Natural killer cell treated with Interleukin-12 subunit alpha and Interleukin-12 subunit beta and Interleukin-15 and Interleukin-18, amount 100 ng/mL, for 72 hours (primary cell): ENCODE measurements around the gene CSK. TPM values are rescaled to one million over a fixed set of nuclear protein-coding genes. Genes with fewer than 3 reads are reported as not detected.

Experiments used
- ATAC-seq, 2 donors: fragments of 150-1000 bp; cut with Tn5 transposase in 1 of 2; sonication (Bioruptor Pico), chemical (Tn5 transposase) in 1 of 2; 2 replicates each; pipeline ENCODE4 v1.10.0; 2021
- DNase-seq: peaks from one replicate; pipeline ENCODE4 v3.0.0; 2022; ENCODE audit warnings: low spot score
- H3K27ac Mint-ChIP-seq, 2 donors: 1 replicate in 1 of 2; 2 replicates in 1 of 2; pipeline ENCODE4 v1.8.0; 2022; ENCODE audit warnings: mixed read lengths in 2 of 2, mild to moderate bottlenecking in 1 of 2, moderate library complexity in 1 of 2
- H3K27me3 Mint-ChIP-seq, 2 donors: 1 replicate in 1 of 2; 2 replicates in 1 of 2; pipeline ENCODE4 v1.8.0; 2022; ENCODE audit warnings: mixed read lengths in 2 of 2
- H3K36me3 Mint-ChIP-seq: one replicate; pipeline ENCODE4 v1.8.0; 2022; ENCODE audit warnings: mixed read lengths
- H3K4me1 Mint-ChIP-seq, 2 donors: 1 replicate in 1 of 2; 2 replicates in 1 of 2; pipeline ENCODE4 v1.8.0; 2022; ENCODE audit warnings: low read depth in 2 of 2, mixed read lengths in 2 of 2, mild to moderate bottlenecking in 1 of 2
- H3K4me3 Mint-ChIP-seq: one replicate; pipeline ENCODE4 v1.8.0; 2022; ENCODE audit warnings: mixed read lengths
- H3K9me3 Mint-ChIP-seq: 2 replicates; pipeline ENCODE4 v1.8.0; 2022; ENCODE audit warnings: mixed read lengths
- total RNA-seq, 2 donors: library from RNA; stranded (reverse); gene quantifications; one replicate each; pipeline ENCODE4 v1.2.3, GENCODE V29; 2022

CSK gene
- total RNA-seq, 2 donors from 2014 or later, result 323 TPM

DNA sequence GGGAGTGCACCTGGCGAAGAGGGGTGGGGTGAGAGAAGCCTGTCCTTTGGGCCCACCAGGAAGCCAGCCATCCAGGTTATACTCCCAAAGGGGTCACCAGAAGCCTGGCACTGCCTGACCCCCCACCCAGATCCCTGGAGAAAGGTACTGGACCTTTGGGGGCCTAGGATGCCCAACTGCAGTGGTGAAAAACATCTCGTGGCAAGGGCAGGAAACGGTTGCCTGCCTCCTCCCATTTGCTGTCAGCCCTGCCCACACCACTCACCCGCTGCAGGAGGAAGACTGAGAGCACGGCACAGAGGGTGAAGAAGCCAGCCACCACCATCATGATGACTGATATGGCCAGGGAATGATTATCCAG, 63.3 kb downstream of the CSK start:
- Mint-ChIP-seq H3K27me3 (no peaks in the 10 kb centered on the region), H3K9me3 (no peaks in the 10 kb centered on the region), H3K4me3 (peak overlapping the region; percentile 81), H3K4me1 (peaks cover 39 to 43% of the 10 kb centered on the region in 2 donors), H3K27ac (peak overlapping the region; percentile 95 to 96), H3K36me3 (peaks cover 13% of the 10 kb centered on the region)
- ATAC-seq (peak; percentile 30 to 63), DNase-seq (no peak)

DNA sequence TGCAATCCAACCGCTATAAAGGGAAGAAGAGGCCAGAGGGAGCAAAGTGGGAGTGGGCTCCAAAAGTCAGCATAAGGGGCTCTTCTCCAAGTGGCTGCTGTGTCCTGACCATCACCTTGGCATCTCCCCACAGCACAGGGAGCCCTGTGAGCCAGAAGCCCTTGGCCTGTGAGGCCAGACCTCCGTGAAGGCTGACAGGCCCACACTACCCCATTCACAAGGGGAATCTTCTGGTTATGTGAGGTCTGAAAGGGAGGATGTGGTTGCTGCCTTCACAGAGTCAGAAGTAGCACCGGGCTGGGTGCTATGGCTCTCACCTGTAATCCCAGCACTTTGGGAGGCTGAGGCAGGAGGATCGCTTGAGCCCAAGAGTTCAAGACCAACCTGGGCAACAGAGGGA, 63.7 kb downstream of the CSK start:
- Mint-ChIP-seq H3K36me3 (peaks cover 13% of the 10 kb centered on the region), H3K27ac (peak overlapping the region; percentile 95 to 96), H3K4me1 (peaks cover 39 to 43% of the 10 kb centered on the region in 2 donors), H3K27me3 (no peaks in the 10 kb centered on the region), H3K9me3 (no peaks in the 10 kb centered on the region), H3K4me3 (peak overlapping the region; percentile 81)
- DNase-seq (no peak), ATAC-seq (peak in 1 of 2 donors; percentile 37)

DNA sequence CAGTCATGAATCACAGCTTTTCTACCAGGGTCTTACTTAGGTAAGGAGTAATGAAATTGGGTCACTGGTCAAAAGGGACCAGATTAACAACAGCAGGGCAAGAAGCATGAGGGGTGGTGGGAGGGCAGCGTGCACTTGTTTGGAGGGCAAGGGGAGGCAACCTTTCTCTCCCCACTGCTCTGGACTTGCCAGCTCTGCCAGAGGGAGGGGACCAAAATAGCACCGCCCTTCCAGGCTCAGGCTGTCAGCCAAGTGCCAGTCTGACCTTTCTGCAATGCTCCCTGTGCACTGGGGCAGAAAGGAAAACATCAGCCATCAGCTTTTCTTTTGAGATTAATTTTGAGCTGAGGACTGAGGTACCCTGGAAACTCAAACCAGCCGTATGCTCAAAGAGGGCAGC, 65.6 kb downstream of the CSK start:
- Mint-ChIP-seq H3K27me3 (no peaks in the 10 kb centered on the region), H3K4me1 (peaks cover 25 to 31% of the 10 kb centered on the region in 2 donors), H3K9me3 (no peaks in the 10 kb centered on the region), H3K27ac (peak overlapping the region in 1 of 2 donors; percentile 77), H3K4me3 (no peak overlapping the region), H3K36me3 (peaks cover 13% of the 10 kb centered on the region)
- no peak for ATAC-seq
- DNase-seq, result no peak

DNA sequence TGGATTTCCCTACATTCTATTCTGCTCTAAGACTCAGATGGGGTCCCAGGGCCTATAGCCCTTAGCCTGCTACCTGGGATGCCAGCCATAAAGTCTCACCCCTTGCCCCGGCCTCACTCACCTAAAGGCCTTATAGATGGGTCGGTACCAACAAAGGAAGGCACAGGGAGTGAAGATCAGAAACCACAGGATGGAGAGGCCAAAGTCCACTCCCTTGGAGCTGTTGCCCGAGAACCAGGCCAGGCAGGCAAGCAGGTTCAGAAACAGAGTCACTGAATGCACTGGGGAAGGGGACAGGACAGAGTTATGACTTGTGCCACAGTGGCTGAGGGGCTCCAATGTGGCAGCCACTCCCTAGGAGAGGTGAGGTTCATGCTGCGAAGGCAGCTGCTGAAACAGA, 68.5 kb downstream of the CSK start:
- Mint-ChIP-seq H3K9me3 (no peaks in the 10 kb centered on the region), H3K4me3 (no peak overlapping the region), H3K4me1 (peaks cover 10 to 14% of the 10 kb centered on the region in 2 donors), H3K27me3 (no peaks in the 10 kb centered on the region), H3K36me3 (peaks cover 16% of the 10 kb centered on the region), H3K27ac (no peak overlapping the region)
- DNase-seq (no peak), ATAC-seq (no peak)

DNA sequence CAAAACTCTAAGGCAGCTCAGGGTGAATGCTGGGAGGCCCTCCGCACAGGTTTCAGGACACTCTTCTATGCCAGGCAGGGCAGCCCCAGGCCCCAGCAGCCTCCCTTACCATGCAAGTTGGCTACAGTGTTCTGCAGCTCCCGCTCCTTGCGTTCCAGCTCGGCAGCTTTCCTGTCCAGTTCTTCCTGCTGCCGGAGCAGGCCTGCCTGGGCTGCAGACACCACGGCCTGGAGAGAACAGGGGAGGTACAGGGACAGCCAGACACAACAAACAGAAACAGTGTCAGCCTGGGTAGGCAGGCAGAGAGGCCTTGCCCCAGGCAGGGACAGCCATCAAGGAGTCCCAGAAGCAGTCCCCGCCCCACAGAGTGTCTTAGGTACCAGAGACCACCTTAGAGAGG, 70.1 kb downstream of the CSK start:
- Mint-ChIP-seq H3K4me1 (peaks cover 5 to 12% of the 10 kb centered on the region in 2 donors), H3K4me3 (no peak overlapping the region), H3K27me3 (no peaks in the 10 kb centered on the region), H3K36me3 (peaks cover 16% of the 10 kb centered on the region), H3K27ac (no peak overlapping the region), H3K9me3 (no peaks in the 10 kb centered on the region)
- ATAC-seq (no peak), DNase-seq (no peak)

Other genes with a start within 250 kb of the CSK start
- 100 to 1,000 TPM in 1 of 2 donors, 10 to 100 TPM in 1; 77.1 to 105 TPM for gene ARID3B, start 240.9 kb upstream of the CSK start, total RNA-seq
- gene CLK3, start 166.2 kb upstream of the CSK start, total RNA-seq, result 100 to 1,000 TPM; 148 TPM
- 10 to 100 TPM; 69.4 to 73.0 TPM for gene EDC3, start 86.1 kb upstream of the CSK start, total RNA-seq
- 1 to 10 TPM; 3.2 to 4.6 TPM for gene CYP1A1, start 56.6 kb upstream of the CSK start, total RNA-seq
- gene CYP1A2, start 33.2 kb upstream of the CSK start, total RNA-seq, result not detected
- gene LMAN1L, start 30.8 kb downstream of the CSK start, total RNA-seq, result 1 to 10 TPM; 3.4 to 4.9 TPM
- 1 to 10 TPM in 1 of 2 donors, under 1 TPM in 1; 0.43 to 1.7 TPM for gene CPLX3, start 44.5 kb downstream of the CSK start, total RNA-seq
- 10 to 100 TPM; 39.1 to 74.7 TPM for gene ULK3, start 61.1 kb downstream of the CSK start, total RNA-seq
- gene SCAMP2, start 91.3 kb downstream of the CSK start, total RNA-seq, result 100 to 1,000 TPM; 109 to 111 TPM
- 10 to 100 TPM; 43.6 to 46.8 TPM for gene MPI, start 108.0 kb downstream of the CSK start, total RNA-seq
- gene FAM219B, start 124.8 kb downstream of the CSK start, total RNA-seq, result 10 to 100 TPM; 49.6 to 74.3 TPM
- gene COX5A, start 156.0 kb downstream of the CSK start, total RNA-seq, result 100 to 1,000 TPM; 221 to 229 TPM
- 1 to 10 TPM; 1.5 to 3.6 TPM for gene RPP25, start 174.7 kb downstream of the CSK start, total RNA-seq
- 1 to 10 TPM in 1 of 2 donors, under 1 TPM in 1; 0.40 to 2.7 TPM for gene SCAMP5, start 213.5 kb downstream of the CSK start, total RNA-seq
- gene PPCDC, start 241.5 kb downstream of the CSK start, total RNA-seq, result 10 to 100 TPM; 27.0 to 42.0 TPM